22Rv1 (cell line): Measurements from ENCODE around the gene RASSF8.

Experiments used
- H3K27ac ChIP-seq: fragments of 450-650 bp; 2 replicates; pipeline ENCODE4 v1.5.1; 2017
- ZFX ChIP-seq: fragments of 450-650 bp; IDR thresholded peaks from 2 replicates; pipeline ENCODE4 v1.6.1; 2017; ENCODE audit warnings: antibody characterized with exemption, borderline replicate concordance
- TF ChIP-seq, protein P1 (sequence below): fragments of 450-650 bp; IDR thresholded peaks from 2 replicates; pipeline ENCODE4 v1.5.1; 2017; ENCODE audit warnings: mild to moderate bottlenecking

RASSF8 gene

DNA sequence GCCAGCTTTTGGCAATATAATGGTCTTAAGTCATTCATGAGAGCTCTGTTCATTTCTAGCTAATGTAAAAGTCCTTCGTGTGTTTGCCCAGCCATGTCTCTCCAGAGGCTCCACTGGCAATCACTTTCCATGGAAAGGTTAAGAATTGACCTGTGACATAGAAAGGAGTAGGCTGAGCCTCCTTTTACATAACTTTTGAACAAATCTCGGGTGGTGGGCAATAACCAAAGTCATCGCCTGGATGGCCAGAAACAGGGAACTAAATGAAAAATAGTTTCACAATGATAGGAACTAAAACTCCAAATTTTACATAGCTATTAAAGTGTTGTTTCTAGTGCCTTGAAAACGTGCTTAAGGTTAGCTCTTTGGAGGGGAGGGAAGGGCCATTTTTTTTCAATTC lies 159.8 kb downstream of the RASSF8 start:
- H3K27ac ChIP-seq = no peak overlapping the region
- TF ChIP-seq ZFX = no peak
- TF ChIP-seq, protein P1, sequence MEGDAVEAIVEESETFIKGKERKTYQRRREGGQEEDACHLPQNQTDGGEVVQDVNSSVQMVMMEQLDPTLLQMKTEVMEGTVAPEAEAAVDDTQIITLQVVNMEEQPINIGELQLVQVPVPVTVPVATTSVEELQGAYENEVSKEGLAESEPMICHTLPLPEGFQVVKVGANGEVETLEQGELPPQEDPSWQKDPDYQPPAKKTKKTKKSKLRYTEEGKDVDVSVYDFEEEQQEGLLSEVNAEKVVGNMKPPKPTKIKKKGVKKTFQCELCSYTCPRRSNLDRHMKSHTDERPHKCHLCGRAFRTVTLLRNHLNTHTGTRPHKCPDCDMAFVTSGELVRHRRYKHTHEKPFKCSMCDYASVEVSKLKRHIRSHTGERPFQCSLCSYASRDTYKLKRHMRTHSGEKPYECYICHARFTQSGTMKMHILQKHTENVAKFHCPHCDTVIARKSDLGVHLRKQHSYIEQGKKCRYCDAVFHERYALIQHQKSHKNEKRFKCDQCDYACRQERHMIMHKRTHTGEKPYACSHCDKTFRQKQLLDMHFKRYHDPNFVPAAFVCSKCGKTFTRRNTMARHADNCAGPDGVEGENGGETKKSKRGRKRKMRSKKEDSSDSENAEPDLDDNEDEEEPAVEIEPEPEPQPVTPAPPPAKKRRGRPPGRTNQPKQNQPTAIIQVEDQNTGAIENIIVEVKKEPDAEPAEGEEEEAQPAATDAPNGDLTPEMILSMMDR = no peak

DNA sequence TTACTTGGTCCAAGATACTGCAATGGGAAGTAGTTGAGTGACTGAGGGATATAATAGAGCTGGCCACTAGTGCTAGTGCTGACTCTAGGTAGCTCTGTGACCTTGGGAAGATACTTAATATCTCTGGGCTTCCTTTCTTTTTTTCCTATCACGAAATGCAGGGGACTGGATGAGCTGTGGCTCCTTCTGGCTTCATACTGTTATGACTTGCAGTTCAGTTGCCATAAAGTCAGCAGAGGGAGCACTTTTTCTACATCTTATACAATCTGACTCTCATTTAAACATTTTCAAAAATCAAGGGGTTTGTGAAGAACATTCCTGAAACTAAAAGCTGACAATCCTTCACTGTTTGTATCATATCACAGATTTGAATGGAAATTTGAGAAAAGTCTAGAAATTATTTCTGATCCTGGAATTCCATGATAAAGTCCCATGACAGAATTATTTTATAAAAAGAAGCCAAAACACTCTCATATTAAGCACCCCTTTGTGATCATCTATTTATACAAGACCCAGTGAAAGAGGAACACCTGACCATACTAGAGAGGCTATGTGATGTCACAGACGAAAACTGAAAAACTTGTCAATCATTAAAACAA lies 161.0 kb downstream of the RASSF8 start:
- TF ChIP-seq, protein P1 = peak; percentile 85
- no peak for TF ChIP-seq ZFX
- H3K27ac ChIP-seq = no peak overlapping the region

DNA sequence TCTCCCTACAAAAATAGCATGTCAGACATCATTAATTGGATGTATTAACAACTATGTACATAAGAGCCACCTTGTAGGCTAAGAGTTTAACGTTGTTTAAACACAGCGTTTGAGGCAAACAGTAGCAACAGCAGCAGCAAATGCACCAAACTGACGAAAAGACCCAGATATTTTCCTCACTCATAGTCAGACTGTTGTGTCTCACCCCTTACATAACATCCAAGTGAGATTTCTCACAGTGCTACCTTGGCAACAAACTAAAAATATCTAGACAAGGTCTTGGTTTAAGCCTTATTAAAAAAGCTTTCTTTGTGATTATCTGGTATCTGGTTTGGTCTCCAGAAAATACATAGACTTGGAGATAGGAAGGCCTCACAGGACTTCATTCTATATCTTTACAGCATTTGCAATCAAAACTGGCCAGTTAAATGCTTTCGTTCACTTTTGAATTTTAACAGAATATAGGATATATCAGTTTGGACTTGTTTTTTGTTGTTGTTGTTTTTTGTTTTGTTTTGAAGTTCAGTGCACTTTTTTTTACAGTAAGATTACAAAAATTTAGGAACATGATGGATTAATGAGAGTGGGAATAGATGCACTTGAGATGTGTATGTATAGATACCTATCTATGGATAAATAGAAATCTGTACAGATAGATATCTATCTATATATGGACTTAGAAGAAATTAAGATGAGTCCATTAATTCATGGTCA lies 162.2 kb downstream of the RASSF8 start:
- no peak for TF ChIP-seq ZFX
- TF ChIP-seq, protein P1 = no peak
- no peak overlapping the region for H3K27ac ChIP-seq

DNA sequence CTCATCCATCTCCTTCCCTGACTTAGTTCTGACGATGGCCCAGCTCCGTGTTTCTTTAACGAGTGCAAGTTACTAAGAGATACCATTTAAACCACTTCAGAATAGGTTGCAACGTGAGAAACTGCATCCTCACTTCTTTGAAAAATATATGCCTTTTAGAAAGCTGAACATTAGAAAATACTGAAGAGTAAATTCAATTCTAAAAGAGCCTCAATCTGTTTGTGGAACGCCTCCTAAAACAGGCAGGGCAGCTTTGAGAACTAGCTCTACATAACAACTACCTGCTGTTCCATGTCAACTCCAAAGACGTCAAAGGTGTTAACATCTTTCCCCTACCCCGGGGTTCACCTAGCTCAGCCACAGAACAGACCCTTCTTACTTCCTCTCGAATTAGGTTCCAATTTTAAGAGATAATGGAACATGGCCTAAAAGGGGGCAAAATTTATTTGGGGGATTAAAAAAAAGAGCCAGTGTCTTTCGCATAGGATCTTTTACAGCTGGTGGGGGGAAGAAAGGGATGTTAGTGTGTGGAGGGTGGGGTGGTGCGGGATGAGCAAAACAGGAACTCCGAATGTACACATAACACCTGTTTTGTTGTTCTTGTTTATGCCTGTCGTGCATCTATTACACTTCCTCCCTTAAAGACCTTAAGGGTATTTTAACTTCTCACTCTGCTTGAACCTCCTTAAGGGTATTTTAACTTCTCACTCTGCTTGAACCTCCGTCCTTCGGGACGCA lies 163.0 kb downstream of the RASSF8 start:
- no peak for TF ChIP-seq ZFX
- no peak overlapping the region for H3K27ac ChIP-seq

DNA sequence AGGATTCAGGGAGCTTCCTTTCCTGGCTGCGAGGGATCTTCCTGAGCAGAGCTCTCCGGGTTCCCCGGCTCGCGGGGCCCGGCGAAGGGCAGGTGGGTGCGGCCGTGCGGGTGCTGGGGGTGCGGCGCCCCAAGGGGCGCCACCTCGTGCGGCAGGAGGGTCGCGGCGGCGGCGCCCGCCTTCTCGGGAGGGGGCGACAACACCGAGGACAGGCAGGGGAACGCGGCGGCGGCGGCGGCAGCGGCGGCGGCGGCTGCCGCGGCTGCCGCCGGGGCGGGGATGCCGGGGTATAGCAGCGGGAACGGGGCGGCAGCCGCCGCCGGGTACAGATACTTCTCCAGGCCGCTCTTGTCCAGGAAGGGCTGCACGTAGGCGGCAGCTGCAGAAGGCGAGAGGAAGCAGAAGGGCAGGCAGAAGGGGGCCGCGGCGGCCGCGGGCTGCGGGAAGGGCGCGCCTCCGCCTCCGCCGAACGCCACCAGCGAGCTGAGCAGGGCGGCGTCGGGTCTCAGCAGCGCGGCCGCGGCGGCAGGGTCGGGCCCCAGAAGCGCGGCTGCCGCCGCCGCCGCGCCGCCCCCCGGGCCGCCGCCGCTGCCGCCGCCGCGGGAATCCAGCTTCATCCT lies 163.7 kb downstream of the RASSF8 start:
- H3K27ac ChIP-seq = no peak overlapping the region
- TF ChIP-seq, protein P1 = no peak
- no peak for TF ChIP-seq ZFX

DNA sequence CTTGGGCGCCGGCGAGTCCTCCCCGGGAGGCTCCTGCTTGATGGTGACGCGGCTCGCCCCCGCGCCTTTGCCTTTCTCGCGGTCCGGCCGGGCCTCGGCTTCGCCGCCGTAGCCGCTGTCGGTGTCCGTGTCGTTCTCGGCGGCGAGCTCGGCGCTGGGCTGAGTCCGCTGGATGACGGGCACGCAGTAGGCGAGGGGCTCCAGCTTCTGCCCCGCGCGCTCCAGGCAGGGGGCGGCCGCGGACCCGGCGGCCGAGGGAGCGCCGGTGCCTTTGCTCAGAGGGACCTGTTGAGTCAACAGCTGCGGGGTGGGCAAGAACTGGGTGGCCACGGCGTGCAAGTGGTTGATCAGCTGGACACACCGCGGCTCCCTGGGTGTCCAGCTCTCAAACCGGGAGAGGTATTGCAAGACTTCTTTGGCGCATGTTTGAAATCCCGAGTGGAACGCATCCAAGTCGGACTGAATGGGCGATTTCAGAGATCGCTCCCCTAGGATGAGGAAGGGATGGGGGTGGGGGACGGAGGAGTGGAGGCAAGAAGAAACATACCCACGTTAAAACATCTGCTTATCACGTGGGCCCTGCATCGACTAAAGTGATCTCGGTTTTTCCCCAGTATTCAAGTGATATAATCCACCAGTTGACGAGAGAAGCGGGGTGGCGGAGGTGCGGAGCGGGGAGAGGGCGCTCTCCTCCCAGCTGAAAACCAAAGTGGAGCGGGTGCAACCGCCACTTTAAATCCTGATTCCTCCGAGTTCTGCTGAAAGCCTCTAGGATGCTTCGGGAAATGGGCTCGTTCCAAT lies 164.4 kb downstream of the RASSF8 start:
- no peak overlapping the region for H3K27ac ChIP-seq
- TF ChIP-seq ZFX = no peak
- TF ChIP-seq, protein P1 = peak; percentile 36

DNA sequence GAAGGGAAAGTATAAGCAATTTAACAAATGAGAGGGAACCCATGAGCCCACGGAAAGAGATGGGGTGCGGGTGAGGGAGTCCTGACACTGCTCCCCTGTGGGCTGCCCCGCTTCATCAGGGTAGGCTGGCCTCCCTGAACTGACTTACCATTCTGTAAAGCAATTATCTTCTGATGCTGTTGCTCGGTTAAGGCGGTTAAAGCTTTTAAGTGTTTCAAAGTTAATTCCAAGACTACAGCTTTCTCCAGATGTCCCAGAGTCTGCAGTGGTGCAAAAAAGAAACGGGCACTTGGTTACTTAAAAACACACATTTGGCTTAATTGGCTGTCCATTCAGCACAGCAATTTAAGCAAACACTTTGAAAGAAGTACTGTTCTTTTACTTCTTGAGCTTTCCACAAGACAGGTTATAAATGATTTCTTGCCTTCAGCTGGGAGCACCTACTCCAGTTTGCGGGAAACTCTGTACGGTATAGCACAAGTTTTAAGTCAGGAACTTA lies 165.0 kb downstream of the RASSF8 start:
- no peak overlapping the region for H3K27ac ChIP-seq
- TF ChIP-seq ZFX = no peak
- TF ChIP-seq, protein P1 = no peak
